GM21786 (cell line): ENCODE data around the gene SKIL.
"Not testable (repeated sequence)": the region's sequence is repeated elsewhere in the genome, so short reads cannot be mapped to it uniquely, and the experiment has no call there.

ENCODE experiments used
- ATAC-seq: cut with Tn5 transposase; IDR thresholded peaks from one replicate; pipeline ENCODE4 v1.9.1; 2021; ENCODE audit not compliant: unreplicated experiment

The SKIL gene

GRCh38 chr3:170357176-170358041, at the start of gene SKIL:
TSS of gene SKIL (plus strand) at chr3:170357715. CDS start at chr3:170360332, 2,617 bp downstream.
- ATAC-seq = peak; percentile 55

- ATAC-seq = no peak
Measured at GRCh38 chr3:170309046-170309445, 48.5 kb upstream of the SKIL start.

- ATAC-seq = no peak
Measured at GRCh38 chr3:170317954-170318353, 39.6 kb upstream of the SKIL start.

GRCh38 chr3:170320461-170321121, 36.9 kb upstream of the SKIL start:
- ATAC-seq = no peak

GRCh38 chr3:170321321-170322034, 36.0 kb upstream of the SKIL start:
- ATAC-seq = no peak

GRCh38 chr3:170322566-170323269, 34.8 kb upstream of the SKIL start:
- no peak for ATAC-seq

GRCh38 chr3:170323331-170323730, 34.2 kb upstream of the SKIL start:
- no peak for ATAC-seq

GRCh38 chr3:170324962-170325361, 32.6 kb upstream of the SKIL start:
- no peak for ATAC-seq

GRCh38 chr3:170327040-170327808, 30.3 kb upstream of the SKIL start:
- no peak for ATAC-seq

- ATAC-seq = not testable (repeated sequence)
Measured at GRCh38 chr3:170327868-170328548, 29.5 kb upstream of the SKIL start.

GRCh38 chr3:170330366-170330765, 27.1 kb upstream of the SKIL start:
- ATAC-seq = no peak

GRCh38 chr3:170331143-170331542, 26.4 kb upstream of the SKIL start:
- ATAC-seq = peak; percentile 83

GRCh38 chr3:170337420-170337819, 20.1 kb upstream of the SKIL start:
- ATAC-seq = no peak

GRCh38 chr3:170338690-170339340, 18.7 kb upstream of the SKIL start:
- ATAC-seq = no peak

GRCh38 chr3:170342273-170342672, 15.2 kb upstream of the SKIL start:
- ATAC-seq = not testable (repeated sequence)

GRCh38 chr3:170343859-170344258, 13.7 kb upstream of the SKIL start:
- ATAC-seq = not testable (repeated sequence)

- ATAC-seq = no peak
Measured at GRCh38 chr3:170344971-170345370, 12.5 kb upstream of the SKIL start.

- no peak for ATAC-seq
Measured at GRCh38 chr3:170346481-170347392, 10.8 kb upstream of the SKIL start.
